IPS-20b (cell line): ENCODE results near the gene ABLIM2.

ENCODE experiments used
- H3K27ac ChIP-seq: one replicate; pipeline ENCODE4 v1.5.1; 2013; ENCODE audit warnings: low read length
- H3K27me3 ChIP-seq: 2 replicates; pipeline ENCODE4 v1.6.1; 2013; ENCODE audit warnings: mild to moderate bottlenecking, low read length, inconsistent platforms; ENCODE audit not compliant: insufficient read depth
- H3K36me3 ChIP-seq: 2 replicates; pipeline ENCODE4 v1.6.1; 2013; ENCODE audit warnings: low read depth, mild to moderate bottlenecking, inconsistent platforms, low read length, moderate library complexity; ENCODE audit not compliant: insufficient read depth
- H3K4me1 ChIP-seq: 2 replicates; pipeline ENCODE4 v1.6.1; 2013; ENCODE audit warnings: mild to moderate bottlenecking, control low read depth, inconsistent platforms, low read length, moderate library complexity; ENCODE audit not compliant: insufficient read depth
- H3K4me3 ChIP-seq: 2 replicates; pipeline ENCODE4 v1.5.1; 2013; ENCODE audit warnings: mild to moderate bottlenecking, low read length, inconsistent platforms
- H3K9ac ChIP-seq: 2 replicates; pipeline ENCODE4 v1.6.1; 2013; ENCODE audit warnings: low read depth, mild to moderate bottlenecking, inconsistent platforms, low read length, moderate library complexity
- H3K9me3 ChIP-seq: 2 replicates; pipeline ENCODE4 v1.6.1; 2013; ENCODE audit warnings: mild to moderate bottlenecking, low read depth, low read length, inconsistent platforms; ENCODE audit not compliant: insufficient read depth

ABLIM2 gene

DNA sequence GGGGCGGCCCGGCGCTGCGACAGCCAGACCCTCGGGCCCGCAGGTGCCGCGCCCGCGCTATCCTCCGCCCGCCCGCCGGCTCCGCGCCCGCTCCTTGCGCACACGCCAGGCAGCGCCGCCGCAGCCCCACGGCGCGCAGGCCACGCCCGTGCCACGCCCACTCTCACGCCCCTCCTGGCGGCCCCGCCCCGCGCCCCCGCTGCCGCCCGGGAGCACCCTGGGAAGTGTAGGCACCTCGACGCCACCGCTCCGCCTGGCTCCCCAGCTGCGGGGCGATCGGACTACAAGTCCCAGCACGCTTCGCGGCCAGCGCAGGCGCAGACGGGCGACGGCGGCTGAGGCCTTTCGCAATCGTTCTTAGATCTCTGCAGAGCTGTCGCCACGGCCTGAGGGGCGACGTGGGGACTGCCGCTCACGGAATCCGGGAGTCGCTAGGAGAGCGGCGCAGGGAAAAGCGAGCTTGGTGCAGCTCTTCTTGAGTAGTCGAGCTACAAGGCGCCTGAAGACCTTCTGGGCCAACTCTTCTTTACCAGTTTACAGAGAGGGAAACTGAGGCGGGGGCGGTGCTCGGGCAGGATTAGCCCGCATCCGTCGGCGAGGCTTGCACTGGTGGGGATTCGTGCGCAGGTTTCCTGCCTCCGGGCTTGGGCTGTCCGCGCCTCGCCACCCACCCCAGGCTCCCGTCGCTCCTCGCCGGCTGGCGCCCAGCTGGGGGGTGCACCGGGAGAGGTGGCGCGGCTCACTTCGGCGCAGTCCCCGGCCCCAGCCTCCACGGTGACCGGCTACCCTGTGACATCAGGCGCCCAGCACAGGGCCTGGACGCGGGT, at the start of gene ABLIM2:
Gene ABLIM2, minus strand, starts transcription at position 104 of the 827 bp plus-strand sequence. CDS start 124 bp downstream, outside the sequence.
- peaks cover 3% of the 10 kb centered on the region; the same call in 1 of the 2 replicates for H3K4me1 ChIP-seq

DNA sequence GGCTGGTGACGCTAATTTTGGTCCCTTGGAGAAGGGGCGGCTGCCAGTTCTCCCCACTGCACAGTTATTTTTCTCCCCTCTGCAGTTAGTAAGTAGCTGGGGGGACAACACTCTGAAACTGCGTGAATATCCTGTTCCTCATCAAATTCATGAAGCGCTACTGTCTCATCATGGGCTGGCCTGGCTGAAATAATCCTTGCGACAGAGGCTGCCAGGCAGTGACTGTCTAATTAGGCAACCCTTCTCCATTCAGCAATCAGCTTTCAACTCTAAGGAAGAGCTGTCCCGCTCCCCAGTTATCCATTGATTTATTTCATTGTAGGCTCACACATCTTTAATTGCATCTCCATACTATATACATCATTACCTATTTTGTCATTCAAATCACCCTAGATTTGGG, 48.7 kb upstream of the ABLIM2 start:
- H3K4me3 ChIP-seq, result no peak overlapping the region
- H3K4me1 ChIP-seq, result no peaks in the 10 kb centered on the region
- H3K9me3 ChIP-seq, result no peaks in the 10 kb centered on the region
- no peaks in the 10 kb centered on the region for H3K27me3 ChIP-seq
- no peak overlapping the region for H3K9ac ChIP-seq
- H3K27ac ChIP-seq, result no peak overlapping the region
- H3K36me3 ChIP-seq, result no peaks in the 10 kb centered on the region

More for the DNA sequence above, at the start of gene ABLIM2:
- Histone ChIP-seq H3K36me3 (no peaks in the 10 kb centered on the region), H3K27me3 (peaks cover 55% of the 10 kb centered on the region), H3K9me3 (no peaks in the 10 kb centered on the region), H3K27ac (no peak within 1 kb of the TSS), H3K4me3 (peak within 1 kb of the TSS; percentile 72), H3K9ac (no peak within 1 kb of the TSS; the same call in 1 of the 2 replicates)

DNA sequence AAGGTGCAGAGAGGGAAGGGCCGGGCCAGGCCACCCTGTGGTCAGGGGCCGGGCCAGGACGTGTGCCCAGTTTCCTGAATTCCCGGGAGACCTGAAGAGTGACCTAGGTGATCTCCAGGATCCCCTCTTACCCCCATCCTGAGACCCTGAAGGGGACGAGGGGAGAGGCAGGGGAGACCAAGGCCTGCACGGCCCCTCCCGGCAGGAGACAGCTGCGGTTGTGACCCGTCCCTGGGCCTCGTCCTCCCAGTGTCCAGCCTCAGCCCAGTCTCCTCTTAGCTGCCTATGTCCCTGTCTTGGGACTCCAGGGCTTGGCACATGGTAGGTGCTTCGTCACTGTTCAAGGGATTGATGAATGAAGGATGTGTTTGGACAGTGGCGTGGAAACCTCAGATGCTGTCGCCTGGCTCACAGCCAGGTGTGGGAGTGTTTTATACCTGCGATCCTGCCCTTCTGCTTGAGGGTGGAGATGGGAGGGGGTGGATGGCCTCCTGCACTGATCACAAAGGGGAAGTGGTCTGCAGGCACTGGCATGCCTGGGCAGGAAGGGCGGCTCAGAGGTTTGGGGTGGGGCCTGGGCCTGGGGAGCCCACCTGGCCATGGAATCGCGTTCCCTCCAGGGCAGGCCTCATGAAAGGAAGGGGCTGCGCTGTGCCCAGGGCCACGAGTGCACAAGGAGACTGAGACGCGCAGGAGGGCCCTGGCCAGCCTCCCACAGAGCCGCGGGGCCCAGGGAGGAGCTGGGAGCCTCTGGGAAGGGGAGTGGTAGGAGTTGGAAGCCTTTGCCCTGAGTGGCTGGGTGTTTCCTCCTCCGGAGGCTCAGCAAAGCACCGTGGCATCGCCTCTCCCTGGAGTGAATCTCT, 47.4 kb upstream of the ABLIM2 start:
- Histone ChIP-seq H3K9ac (no peak overlapping the region), H3K4me1 (no peaks in the 10 kb centered on the region), H3K9me3 (no peaks in the 10 kb centered on the region), H3K27ac (no peak overlapping the region), H3K4me3 (no peak overlapping the region), H3K27me3 (no peaks in the 10 kb centered on the region), H3K36me3 (no peaks in the 10 kb centered on the region)

DNA sequence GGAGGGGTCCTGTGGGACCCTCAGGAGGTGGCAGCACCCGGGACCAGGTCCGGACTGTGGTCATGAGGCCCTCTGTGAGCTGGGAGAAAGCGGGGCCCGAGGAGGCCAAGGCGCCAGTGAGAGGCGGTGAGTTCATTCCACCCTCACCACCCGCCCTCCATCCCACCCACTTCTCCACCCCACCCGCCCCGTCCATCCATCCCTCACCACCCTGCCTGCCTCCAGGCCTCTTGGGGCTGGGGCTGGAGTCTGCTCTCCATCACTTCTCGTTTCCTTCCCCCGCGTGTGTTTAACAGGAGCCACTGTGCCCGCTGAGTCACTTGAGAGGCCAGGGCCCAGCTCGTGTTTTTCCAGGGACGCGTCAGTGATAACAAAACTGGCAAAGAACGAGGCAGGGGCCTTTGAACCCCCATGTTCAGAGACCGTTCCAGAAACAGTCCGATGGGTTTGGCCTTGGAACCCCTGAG, 46.7 kb upstream of the ABLIM2 start:
- no peaks in the 10 kb centered on the region for H3K9me3 ChIP-seq
- no peak overlapping the region for H3K9ac ChIP-seq
- no peaks in the 10 kb centered on the region for H3K36me3 ChIP-seq
- no peaks in the 10 kb centered on the region for H3K4me1 ChIP-seq
- no peak overlapping the region for H3K4me3 ChIP-seq
- no peaks in the 10 kb centered on the region for H3K27me3 ChIP-seq
- H3K27ac ChIP-seq, result no peak overlapping the region

DNA sequence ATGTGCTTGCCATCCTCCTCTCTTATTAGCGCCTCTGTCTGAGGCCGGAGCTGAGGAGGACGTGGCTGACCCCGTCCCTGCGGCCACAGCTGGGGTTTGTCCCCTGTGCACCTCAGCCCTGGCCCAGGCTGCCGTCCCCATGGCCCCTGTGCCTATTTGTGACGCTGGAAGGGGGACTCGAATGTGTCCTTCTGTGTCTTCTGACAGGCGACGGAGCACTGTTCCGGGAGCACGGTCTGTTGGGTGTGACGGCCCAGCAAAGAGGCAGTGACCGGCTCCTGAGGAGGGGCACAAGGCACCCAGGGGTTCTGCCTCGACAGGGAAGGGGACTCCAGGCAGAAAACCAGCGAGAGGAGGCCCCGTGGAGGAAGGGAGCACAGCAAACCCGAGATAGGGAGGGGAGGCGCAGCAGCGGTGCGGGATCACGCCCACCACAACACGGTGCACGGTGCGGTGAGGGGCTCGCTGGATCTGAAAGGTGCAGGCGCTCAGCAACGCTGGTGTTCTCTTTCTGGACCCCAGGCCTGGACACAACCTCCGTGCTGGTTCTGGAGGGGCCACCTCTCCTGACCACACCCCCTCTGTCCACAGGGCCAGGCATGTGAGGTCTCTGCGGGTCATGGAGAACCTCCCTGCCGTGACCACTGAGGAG, 46.1 kb upstream of the ABLIM2 start:
- Histone ChIP-seq H3K36me3 (no peaks in the 10 kb centered on the region), H3K27me3 (no peaks in the 10 kb centered on the region), H3K27ac (no peak overlapping the region), H3K9me3 (no peaks in the 10 kb centered on the region), H3K4me1 (no peaks in the 10 kb centered on the region), H3K9ac (no peak overlapping the region), H3K4me3 (no peak overlapping the region)

DNA sequence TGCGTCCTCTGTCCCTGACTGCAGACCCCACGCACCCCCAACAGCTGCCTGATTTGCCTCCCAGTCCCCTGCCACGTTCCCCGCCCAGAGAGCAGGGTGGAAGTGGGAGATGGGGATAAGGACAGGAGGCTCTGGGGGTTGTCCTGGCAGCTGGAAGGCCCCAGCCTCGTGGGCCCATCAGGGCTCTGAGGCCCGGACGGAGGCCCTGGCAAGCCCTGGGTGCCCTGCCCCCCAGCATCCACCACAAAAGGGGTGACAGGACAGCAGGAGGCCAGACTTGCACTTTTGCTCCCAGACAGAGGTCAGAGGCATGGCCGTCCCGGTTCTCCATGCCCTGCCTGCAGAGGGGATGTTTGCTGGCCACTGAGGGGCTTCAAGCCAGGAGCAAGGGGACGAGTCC, 45.2 kb upstream of the ABLIM2 start:
- no peaks in the 10 kb centered on the region for H3K36me3 ChIP-seq
- no peaks in the 10 kb centered on the region for H3K9me3 ChIP-seq
- no peak overlapping the region for H3K4me3 ChIP-seq
- H3K9ac ChIP-seq, result no peak overlapping the region
- no peaks in the 10 kb centered on the region for H3K4me1 ChIP-seq
- H3K27me3 ChIP-seq, result no peaks in the 10 kb centered on the region
- no peak overlapping the region for H3K27ac ChIP-seq

DNA sequence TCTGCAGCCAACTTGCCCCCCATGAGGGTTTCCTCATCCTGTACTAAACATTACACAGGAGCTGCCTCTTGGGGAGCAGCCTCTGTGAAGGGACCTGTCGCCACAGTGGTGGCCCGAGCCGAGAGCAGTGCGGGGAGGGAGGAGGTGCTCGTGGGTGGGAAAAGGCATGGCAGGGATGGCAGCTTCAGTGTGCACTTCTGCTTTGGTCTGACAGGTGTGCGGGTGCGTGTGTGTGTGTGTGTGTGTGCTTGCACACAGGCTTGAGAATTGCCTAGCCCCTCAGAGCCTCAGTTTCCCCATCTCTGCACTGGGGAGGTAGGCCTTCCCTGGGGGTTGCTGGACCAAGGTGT, 44.4 kb upstream of the ABLIM2 start:
- no peak overlapping the region for H3K27ac ChIP-seq
- no peaks in the 10 kb centered on the region for H3K27me3 ChIP-seq
- no peaks in the 10 kb centered on the region for H3K4me1 ChIP-seq
- H3K4me3 ChIP-seq, result no peak overlapping the region
- H3K9ac ChIP-seq, result no peak overlapping the region
- no peaks in the 10 kb centered on the region for H3K9me3 ChIP-seq
- H3K36me3 ChIP-seq, result no peaks in the 10 kb centered on the region

DNA sequence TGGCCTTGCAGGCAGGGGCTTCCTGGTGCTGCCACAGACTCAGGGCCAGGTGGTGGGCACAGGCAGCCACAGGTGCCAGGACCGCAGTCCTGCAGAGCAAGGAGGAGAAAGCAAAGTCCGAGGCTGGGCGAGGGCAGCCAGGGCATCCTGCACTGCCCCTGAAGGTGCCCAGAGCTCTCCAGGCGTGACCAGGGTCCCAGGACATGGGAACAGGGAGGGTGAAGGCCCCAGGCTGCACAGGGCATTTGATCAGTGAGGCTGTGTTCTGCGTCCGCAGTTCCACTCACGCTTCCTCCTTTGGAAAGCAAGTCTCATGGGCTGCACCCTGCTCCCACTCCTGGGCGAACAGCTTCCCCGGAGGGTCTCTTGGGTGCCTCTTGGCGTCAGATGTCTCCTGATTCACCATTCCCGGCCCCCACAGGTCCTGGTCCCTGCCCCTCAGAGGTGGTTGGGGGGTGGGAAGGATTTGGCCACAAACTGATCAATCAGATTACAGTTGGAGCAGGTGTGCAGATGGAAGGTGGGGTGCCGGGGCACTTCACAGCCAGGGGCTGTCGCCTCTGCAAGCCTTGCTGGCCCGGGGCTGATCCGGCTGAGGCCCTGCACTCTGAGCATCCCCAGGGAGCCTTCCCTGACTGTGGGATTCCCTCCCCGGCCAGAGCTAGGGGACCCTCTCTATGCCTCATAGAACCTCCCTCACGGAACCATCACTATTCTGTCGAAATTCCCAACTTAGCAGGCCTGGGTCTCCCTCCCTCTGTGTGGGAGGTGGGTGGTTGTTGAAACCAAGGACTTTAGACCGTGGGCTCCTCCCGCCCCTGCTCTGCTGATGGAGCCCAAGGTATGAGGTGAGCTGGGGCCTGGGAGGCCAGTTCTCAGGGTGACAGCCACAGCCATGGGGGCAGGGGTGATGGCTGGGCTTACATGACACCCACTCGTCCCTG, 43.8 kb upstream of the ABLIM2 start:
- no peaks in the 10 kb centered on the region for H3K4me1 ChIP-seq
- H3K36me3 ChIP-seq, result no peaks in the 10 kb centered on the region
- no peak overlapping the region for H3K27ac ChIP-seq
- H3K27me3 ChIP-seq, result no peaks in the 10 kb centered on the region
- H3K9me3 ChIP-seq, result no peaks in the 10 kb centered on the region
- H3K9ac ChIP-seq, result no peak overlapping the region
- H3K4me3 ChIP-seq, result no peak overlapping the region

DNA sequence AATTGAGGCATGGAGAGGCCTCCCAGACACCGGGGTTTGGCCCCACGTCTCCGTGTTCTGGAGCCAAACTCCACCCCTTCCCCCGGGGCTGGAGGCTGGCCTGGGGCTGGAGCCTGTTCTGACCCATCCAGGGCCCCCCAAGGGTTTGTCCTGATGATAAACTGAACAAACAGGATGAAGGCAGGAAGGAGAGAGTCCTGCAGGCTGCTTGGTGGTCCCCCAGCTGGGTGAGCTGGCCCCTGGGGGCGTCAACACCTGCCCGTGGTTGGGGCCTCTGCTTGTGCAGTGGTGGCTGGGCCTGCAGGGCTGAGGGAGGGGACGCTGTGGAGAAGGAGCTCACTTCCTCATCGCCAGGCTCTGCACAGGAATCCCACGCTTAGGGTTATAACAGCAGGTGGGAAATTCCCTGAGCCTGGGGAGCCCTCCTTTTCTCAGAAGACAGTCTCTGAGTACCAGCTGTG, 42.7 kb upstream of the ABLIM2 start:
- Histone ChIP-seq H3K9ac (no peak overlapping the region), H3K27ac (no peak overlapping the region), H3K36me3 (no peaks in the 10 kb centered on the region), H3K4me3 (no peak overlapping the region), H3K4me1 (no peaks in the 10 kb centered on the region), H3K9me3 (no peaks in the 10 kb centered on the region), H3K27me3 (no peaks in the 10 kb centered on the region)

DNA sequence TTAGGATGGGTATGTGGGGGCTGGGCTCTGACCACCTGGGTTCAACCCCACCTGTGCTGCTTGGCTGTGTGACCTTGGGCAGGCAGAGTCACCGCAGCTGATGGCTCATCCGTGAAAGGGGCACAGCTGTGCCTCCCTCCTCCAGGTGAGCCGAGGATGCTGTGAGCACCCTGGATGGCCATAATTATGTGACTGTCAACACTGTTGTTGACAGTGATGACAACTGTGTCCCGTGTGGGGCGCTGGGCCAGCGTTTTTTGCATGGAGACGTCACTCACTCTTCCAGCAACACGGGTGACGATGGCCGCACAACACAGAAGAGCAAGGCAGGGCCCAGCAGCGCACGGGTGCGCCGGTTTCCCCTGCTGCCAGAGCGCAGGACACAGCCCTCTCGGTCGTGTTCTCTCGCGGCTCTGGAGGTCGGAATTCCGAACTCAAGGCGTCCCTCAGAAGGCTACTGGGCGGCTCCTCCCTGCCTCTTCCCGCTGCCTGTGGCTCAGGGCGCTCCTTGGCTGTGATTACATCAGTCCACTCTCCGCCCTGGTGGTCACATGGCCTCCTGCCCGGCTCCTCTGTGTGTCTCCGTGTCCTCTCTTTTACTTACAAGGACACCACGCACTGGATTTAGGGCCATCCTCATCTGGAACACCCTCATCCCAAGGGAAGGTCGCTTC, 41.8 kb upstream of the ABLIM2 start:
- Histone ChIP-seq H3K36me3 (no peaks in the 10 kb centered on the region), H3K9me3 (no peaks in the 10 kb centered on the region), H3K27me3 (no peaks in the 10 kb centered on the region), H3K4me3 (no peak overlapping the region), H3K4me1 (no peaks in the 10 kb centered on the region), H3K27ac (no peak overlapping the region), H3K9ac (no peak overlapping the region)
